GM19397 (cell line): Measurements from ENCODE around the gene TPBGL.
"Not testable (repeated sequence)": the region's sequence is repeated elsewhere in the genome, so short reads cannot be mapped to it uniquely, and the experiment has no call there.

ENCODE experiments used
- ATAC-seq: cut with Tn5 transposase; IDR thresholded peaks from one replicate; pipeline ENCODE4 v1.9.1; 2021; ENCODE audit warnings: mild to moderate bottlenecking, moderate library complexity; ENCODE audit not compliant: unreplicated experiment

Gene TPBGL

DNA sequence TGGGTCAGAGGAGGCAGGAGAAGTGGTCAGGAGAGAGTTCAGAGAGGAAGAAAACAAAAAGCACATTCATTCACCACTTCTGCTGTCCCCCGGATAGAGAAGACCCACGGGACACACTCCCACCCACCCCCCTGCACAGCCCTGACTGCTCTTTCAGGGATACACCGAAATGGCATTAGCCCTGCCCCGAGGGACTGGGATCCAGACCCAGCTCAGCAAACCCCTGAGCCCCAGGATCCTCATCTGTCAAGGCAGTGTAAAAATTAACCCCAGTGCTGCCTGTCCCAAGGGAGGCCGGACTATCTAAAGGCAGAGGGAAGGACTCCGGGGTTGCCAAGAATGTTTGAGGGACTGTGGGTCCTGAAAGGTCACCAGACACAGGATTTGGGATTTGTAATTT lies 31.2 kb downstream of the TPBGL start:
- no peak for ATAC-seq

DNA sequence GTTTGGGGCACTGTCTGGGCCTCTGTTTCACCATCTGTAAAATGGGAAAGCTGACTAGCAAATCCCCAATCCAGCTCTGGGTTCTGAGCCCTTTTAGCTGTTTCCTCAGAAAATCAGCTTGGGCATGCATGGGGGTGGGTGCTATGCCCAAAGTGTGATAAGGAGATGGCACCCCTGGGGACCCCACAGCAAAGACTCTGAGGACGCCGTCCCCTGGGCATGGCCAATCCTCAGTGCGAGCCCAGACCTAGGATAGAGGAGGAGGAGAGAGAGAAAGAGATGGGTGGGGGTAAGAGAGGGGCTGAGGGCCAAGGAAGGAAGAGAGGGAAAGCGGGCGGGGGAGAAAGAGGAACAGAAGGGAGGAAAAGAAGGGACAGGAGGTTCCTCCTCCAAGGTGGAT lies 31.8 kb downstream of the TPBGL start:
- no peak for ATAC-seq

- no peak for ATAC-seq
These were observed 32.3 kb downstream of the TPBGL start for GRCh38 chr11:75272821-75273301.

DNA sequence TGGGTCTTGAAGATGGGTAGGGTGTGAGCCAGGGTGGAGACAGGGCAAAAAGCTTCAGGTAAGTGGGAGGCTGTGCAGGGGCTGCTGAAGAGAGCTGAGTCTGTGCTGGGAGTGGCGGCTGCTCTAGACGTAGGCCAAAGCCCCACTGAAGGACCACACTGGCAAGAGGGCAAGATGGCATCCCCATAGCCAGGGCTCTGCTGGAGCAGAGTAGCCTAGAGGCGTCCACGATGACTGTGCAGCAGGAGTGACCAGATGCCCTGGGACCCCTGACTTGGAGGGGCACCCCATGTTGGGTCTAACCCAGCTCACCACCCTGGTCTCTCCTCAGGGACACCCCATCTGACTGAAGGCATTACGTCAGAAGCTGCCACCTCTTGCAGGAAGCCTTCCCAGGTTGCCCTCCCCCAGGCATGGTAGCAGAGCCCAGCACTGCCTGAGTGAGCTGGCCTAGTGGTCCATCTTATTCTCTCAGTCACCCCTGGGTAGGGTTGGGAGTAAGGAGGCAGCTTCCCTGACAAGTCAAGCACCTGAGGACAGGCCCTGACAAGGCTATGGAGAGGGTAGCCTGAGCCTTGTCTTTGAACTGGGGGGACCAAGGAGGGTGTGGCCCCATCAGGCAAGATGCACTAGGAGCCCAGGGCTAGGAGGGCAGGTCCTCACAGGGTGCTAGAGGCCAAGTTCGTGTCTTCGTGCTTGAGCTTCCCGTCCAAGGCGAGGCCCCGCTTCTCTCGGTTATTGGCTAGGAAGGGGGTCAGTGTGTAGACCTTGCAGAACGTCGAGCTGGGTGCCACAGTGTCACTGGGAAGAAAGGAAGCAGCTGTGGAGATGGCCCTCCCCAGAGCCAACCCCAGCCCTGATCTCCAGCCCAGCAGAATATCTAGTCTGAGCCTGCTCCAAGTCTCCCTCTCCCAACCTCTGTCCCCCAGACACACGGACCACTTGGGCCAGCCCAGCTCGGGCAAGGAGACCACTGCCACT lies 33.1 kb downstream of the TPBGL start:
- ATAC-seq, result no peak

GRCh38 chr11:75274716-75275115 lies 34.1 kb downstream of the TPBGL start:
- ATAC-seq, result not testable (repeated sequence)

DNA sequence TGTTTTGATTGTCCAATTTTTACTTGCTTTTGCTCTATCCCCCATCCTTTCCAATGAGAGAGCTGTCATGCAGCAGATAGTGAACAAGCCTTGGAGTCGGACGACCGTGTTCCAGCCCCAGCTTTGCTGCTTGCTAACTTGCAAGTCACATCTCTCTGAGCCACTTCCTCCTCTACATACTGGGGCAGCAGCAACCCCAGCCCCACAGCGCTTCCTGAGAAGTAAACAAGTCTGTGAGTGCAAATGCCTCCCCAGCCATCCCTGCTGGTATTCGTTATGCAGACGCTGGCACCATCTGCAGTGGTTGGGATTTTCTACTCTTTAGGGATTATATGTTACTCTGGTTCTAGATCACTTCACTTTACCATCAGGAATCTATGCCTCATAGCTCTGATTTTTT lies 35.0 kb downstream of the TPBGL start:
- no peak for ATAC-seq

GRCh38 chr11:75276186-75276585 lies 35.6 kb downstream of the TPBGL start:
- no peak for ATAC-seq

DNA sequence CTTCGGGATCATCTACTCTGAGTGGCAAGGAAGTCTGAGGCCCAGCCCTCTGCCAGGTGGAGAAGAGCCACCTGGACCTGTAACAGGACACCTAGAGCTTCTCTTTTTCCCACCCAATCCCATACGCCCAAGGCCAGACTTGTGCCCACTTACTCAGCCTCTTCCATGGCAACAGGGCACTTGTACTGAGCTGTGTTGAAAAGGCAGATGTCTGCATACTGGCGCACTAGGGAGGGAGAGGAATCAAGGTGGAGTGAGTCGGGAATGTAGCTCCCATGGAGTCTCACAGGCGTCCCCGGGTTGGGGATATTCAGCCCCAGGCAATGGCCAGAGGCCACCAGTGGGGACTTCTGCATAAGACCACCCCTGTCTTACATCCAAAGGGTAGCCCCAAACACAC lies 36.1 kb downstream of the TPBGL start:
- no peak for ATAC-seq

DNA sequence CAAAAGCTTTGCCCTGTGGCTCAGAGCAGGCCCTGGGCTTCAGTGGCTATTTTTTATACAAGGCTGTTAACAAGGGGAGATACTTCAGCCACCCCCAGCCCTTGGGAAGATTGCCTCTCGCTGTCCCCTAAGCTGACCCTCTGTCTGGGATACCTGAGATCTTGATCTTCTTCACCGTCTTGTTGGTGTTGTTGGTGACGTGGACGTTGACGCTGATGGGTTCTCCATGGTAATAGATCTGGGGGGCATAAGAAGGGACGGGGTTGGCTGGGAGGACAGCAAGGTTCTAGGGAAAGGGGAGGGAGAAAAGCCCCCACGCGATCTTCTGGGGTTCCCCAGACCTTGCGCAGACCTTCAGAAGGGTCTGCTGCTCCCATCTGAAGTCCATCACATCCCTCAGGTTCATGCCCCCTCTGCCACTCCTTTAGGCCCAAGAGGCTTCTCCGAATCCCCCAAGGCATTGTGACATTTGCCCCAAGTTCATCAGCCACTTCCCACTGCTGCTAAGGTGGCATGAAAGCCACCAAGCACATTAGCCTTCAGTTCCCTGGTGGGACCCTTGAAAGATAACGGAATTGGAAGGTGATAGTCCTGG lies 36.7 kb downstream of the TPBGL start:
- no peak for ATAC-seq

- ATAC-seq, result no peak
These were observed 37.6 kb downstream of the TPBGL start for GRCh38 chr11:75277991-75278790.

DNA sequence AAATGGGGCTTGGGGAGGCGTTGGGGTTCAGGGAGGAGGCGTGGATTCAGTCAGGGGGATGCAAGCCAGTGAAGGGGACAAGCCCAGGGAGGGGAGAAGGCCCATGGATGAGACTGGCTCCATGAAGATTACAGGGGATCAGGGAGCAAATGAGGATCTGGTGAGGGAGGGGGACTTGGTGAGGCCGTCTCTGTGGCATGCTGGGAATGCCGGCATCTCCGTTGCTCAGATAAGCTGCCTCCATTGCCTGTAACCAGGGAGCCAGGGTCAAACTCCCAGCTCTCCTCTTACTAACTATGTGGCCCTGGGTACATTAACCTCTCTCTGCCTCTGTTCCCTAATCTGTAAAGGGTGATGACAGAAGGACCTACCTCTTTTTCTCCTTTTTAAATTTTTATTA lies 38.7 kb downstream of the TPBGL start:
- no peak for ATAC-seq

DNA sequence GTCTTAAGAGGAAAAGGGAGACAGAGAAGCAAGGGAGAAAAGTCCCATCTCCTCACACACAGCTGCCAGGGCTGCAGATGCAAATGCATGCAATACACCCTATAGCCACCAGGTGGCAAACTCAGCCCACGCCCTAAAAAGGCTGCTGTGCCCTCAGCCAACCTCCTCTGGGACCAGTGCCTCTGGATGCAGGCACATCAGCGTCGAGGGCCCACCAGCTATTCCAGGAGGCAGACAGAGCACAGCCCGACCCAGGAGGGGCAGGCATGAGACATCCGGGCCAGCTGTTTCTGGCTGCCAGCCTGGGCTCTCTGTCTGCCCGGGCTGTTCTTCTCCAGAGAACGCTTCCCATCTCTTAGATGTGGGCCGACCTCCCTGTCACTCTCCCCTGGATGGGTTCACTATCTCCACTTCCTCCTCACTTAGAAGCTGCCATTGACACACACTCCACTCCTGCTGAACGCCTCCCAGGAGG lies 39.7 kb downstream of the TPBGL start:
- ATAC-seq, result no peak

DNA sequence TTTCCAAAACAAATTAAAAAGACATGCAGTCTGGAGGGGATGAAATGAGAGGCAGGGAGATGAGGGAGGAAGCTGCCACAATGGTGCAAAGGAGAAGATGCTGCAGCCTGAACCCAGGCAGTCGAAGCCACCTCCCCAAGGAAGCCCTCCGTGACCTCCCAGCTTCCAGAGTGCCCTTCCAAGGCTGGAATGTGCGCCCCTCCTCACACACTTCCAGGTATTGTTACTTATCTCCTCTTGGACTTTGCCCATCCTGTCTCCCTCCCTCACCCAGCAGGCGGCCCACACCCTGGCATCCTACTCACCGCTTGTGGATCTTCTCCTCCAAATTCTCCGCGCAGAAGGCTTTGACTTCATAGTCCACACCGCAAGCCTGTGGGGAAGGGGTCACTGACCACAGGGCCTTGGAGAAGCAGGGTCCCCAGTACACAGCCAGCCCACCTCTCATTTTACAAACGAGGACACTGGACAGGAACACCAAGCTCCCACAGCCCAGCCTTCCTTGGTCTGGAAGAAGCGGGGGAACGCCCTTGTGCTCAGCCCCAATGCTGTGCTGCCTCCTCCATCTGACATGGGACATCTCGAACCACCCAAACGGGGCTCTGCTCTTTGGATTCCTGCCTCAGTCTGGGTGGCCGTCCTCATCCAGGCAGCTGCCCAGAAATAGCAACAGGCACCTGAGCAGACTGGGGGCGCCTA lies 40.3 kb downstream of the TPBGL start:
- ATAC-seq, result no peak

DNA sequence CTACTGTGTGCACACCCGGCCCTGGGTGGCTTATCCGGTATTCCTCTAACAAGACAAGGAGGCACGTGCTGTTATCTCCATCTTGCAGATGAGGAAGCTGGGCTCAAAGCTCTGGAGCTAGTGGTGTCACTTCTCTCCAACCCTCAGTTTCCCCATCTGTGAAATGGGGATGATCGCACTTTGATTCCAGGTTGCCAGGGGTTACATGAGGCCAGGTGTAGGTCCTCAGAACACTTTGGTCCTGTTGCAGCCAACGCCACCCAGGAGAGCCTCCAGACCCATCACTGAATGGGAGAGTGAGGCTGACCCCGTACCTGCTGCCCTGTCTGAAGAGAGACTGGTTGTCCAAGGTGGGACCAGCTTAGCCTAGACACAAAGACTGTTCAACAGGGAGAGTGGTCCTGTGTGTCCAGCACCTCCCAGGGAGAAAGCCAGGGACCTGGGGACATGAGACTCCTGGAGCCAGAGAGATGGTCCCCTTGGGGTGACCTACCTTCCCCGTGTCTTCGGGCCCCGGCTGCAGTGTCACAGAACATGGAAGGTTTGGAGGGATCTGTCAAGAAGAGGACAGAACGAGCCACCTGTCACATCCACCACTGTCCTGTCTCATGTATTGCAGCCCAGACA lies 41.0 kb downstream of the TPBGL start:
- no peak for ATAC-seq

- ATAC-seq, result no peak
These were observed 42.9 kb downstream of the TPBGL start for GRCh38 chr11:75283391-75283931.

GRCh38 chr11:75285776-75286360 lies 45.3 kb downstream of the TPBGL start:
- ATAC-seq, result no peak

GRCh38 chr11:75286826-75287465 lies 46.4 kb downstream of the TPBGL start:
- no peak for ATAC-seq

DNA sequence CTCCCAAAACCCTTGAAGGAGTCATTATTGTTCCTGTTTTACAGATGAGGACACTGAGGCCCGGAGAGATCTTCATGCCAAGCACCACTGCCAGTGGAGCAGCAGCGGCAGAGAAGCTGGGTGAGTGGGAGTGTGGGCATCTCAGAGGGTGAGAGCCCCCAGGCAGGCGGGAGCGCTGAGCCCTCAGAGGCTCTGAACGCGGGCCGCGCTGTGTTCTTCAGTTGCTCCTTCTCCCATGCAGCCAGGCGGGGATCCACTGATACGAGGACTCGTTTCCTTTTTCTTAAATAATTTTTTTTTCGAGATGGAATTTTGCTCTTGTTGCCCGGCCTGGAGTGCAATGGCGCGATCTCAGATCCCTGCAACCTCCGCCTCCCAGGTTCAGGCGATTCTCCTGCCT lies 47.0 kb downstream of the TPBGL start:
- ATAC-seq, result no peak

DNA sequence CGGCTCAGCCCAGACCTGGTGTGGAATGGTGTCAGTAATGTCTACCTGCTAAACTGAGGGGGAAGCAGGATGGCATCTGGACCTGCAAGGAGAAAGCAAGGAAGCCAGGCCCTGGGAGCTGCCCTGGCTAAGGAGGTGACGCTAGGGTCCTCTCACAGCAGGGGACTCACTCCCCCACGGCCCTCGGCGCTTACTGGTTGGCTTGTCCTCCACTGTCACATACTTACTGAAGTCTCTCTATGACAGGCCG lies 48.9 kb downstream of the TPBGL start:
- ATAC-seq, result no peak
